PC-3 (cell line): ENCODE measurements around the gene TUBGCP3.

ENCODE experiments used
- EZH2 ChIP-seq: fragments of 300-600 bp; sonication (generic); IDR thresholded peaks from one replicate; pipeline ENCODE4 v1.6.1; 2017; ENCODE audit warnings: antibody characterized with exemption, mild to moderate bottlenecking, low read length; ENCODE audit not compliant: unreplicated experiment
- TF ChIP-seq, protein P1 (sequence below): fragments of 300-600 bp; sonication (generic); conservative IDR thresholded peaks from 2 replicates; pipeline ENCODE4 v1.5.1; 2017; ENCODE audit warnings: antibody characterized with exemption, low read depth, mild to moderate bottlenecking, low read length

DNA sequence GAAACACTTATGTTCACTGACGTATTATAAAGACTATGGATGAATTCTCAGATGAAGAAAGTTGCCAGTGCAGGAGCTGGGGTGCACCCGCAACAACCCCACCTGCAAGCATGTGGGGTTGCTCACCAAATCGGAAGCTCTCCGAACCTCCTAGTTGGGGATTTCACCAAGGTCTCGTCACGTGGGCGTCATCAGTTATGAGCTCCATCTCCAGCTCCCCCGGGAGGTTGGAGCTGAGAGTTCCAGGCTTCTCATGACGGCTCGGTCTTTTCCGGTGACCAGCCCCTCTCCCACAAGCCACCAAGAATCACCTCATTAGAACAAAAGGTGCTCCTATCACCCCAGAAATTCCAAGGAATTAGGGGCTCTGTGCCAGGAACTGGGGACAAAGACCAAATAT lies 46.1 kb upstream of the TUBGCP3 start:
- TF ChIP-seq EZH2: no peak
- TF ChIP-seq, protein P1, sequence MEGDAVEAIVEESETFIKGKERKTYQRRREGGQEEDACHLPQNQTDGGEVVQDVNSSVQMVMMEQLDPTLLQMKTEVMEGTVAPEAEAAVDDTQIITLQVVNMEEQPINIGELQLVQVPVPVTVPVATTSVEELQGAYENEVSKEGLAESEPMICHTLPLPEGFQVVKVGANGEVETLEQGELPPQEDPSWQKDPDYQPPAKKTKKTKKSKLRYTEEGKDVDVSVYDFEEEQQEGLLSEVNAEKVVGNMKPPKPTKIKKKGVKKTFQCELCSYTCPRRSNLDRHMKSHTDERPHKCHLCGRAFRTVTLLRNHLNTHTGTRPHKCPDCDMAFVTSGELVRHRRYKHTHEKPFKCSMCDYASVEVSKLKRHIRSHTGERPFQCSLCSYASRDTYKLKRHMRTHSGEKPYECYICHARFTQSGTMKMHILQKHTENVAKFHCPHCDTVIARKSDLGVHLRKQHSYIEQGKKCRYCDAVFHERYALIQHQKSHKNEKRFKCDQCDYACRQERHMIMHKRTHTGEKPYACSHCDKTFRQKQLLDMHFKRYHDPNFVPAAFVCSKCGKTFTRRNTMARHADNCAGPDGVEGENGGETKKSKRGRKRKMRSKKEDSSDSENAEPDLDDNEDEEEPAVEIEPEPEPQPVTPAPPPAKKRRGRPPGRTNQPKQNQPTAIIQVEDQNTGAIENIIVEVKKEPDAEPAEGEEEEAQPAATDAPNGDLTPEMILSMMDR: no peak
